ENCODE data around the gene MOCOS.

MOCOS gene

DNA sequence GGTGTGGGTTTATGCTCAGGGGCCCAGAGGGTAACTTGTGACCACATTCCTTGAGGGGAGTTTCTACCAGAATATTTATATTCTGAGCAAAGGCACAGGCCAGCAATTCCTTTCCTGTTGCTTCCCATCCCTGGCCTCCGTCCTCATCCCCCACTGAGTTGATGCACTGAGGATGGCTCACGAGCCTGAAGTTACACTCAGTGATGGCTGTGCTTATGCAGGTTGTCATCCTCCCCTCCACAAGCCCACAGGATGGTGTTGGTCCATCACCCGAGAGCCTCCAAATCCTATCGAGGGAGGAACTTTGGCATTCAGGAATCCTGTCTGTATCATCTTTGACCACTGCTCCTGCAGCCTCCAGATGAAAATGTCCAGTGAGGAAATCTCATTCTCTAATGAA, 81.9 kb downstream of the MOCOS start:
- no peak for DNase-seq (ENCODE audit: low read depth in 2 of 2)

DNA sequence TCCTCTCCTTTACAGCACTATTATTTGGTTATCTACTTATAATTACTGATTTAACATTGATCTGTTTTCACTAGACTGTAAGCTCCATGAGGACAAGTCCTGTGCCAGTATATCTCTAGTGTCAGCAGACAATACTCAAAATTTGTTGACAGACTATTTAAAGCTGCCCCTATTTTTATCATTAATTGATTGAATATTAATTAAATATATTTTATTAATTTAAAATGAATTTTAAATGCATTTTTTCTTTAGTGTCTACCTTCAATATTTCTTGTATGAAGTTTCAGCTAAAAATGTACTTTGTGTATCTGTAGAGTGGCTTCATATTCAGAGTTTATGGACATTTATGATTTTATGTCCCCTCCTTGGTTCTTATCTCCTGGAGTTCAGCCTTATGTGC, 83.9 kb downstream of the MOCOS start:
- no peak for DNase-seq (ENCODE audit: low read depth in 2 of 2)

DNA sequence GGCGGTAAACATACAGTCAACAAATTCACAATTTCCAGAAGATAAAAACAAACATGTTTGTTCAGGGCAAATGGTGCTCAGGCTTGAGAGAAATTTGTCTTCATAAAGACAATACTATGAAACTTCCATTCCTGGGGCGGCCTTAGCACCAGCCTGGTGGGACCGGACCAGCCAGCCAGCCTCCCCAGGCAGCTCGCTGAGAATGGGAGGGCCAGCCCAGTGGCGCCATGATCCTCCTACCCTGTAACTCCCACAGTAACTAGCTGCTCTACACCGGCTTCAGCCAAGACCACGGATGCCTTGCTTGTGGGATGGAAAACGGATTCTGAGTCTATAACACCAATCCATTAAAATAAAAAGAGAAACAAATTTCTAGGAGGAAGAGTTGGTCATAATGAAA, 86.0 kb downstream of the MOCOS start:
- no peak for DNase-seq (ENCODE audit: low read depth in 2 of 2)

DNA sequence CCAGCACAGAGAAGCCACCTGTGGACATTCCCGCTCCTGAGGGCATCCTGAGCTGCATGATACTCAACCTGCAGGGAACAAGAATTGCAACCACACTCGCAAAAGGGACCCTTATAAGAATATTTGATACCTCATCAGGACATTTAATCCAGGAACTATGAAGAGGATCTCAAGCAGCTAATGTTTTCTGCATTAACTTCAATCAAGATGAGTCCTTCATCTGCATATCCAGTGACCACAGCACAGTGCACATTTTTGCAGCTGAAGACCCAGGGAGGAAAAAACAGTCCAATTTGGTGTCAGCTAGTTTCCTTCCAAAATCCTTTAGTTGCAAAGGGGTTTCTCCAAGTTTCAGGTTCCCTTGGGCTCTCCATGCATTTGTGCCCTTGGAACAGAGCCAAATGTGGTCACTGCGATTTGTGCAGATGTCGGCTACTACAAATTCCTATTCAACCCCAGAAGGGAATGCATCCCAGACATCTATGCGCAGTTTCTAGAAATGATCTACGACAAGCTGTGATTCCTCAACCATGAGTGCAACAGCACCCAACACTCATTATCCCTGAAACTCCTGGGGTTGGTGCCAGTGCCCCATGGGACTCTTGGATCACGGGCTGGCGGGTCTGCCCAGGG, 86.9 kb downstream of the MOCOS start:
- no peak for DNase-seq (ENCODE audit: low read depth in 2 of 2)

DNA sequence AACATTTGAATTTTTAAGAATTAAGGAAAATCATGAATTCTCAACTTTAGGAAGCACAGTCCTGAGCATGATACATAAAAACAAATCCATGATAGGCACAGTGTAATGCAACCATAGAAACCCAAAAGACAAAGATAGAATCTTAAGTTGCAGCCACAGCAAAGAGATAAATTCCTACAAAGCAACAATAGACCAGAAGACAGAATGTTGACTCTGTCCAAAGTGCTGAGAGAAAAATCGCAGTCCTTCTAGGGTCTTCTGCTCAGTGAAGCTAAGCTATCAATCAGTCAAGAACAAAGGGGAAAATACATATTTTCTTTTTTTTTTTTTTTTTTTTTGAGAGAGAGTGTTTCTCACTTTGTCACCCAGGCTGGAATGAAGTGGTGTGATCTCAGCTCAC, 88.3 kb downstream of the MOCOS start:
- no peak for DNase-seq (ENCODE audit: low read depth in 2 of 2)

DNA sequence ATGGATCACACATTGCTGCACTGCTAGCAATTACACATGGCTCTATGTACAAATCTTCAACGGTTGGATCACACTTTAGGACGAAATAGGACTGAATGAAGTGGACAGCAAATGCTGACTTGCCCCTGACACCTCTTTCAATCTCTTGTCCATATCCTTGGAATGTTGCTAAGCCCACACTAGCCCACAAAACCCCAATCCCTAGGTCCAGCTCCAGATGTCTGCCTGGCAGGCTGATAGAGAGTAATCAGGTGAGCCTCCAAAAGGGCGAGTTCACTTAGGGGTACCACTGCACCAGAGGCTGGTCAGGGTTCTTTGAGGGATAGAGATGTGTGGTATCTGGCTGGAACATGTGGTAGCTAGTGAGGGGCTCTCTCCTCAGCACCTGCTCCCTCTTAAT, 91.7 kb downstream of the MOCOS start:
- no peak for DNase-seq (ENCODE audit: low read depth in 2 of 2)

DNA sequence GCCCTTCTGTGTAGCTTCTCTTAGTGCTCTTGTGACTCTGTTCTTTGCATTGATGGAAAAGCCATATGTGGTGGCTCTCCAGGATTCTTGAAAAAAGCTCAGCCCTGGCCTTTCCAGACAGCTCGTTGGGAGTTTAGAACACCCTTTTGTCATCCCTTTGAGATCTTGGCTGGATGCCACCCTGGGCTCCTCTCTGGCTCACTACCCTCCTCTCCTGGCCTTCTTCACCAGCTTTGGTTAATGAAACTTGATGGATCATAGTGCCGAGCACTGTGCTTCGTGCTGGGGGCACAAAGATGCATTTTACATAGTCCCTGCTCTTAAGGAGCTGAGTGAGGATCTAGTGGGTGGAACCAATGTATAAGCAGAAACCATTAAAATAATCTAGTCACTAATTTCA, 94.6 kb downstream of the MOCOS start:
- DNase-seq (ENCODE audit: low read depth in 2 of 2), result no peak

DNA sequence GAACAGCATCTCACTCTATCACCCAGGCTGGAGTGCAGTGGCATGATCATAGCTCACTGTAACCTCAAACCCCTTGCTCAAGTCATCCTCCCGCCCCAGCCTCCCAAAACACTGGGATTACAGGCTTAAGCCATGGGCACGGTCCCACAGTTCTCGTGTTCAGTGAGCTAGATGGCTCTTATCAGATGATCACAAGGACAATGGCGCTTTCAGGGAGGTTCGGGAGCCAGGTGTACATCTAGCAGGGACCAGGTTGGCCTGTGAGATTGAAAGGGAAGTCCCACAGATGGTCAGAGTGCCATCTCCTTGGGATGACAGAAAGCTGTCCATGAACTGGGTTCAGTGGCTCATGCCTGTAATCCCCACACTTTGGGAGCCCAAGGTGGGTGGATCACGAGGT, 96.2 kb downstream of the MOCOS start:
- DNase-seq (ENCODE audit: low read depth in 2 of 2), result no peak

DNA sequence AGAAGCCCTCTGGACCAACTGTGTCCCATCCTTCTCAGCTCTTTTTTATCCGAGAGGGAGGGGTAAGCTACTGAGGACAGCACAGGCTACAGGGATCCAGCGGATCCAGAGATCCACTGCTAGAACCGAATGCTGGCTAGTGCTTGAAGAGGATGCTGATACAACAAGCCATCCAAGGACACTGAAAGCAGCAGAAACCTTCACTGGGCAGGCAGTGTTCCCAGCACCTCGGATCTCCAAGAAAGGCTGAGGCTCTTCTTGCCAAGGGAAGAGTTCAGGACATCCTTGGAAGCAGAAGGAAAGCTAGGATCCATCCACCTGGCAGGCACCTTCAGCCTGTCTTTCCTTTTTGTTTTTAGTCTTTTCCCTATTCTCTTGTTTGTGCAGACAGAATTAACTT, 97.0 kb downstream of the MOCOS start:
- DNase-seq (ENCODE audit: low read depth in 2 of 2), result no peak

DNA sequence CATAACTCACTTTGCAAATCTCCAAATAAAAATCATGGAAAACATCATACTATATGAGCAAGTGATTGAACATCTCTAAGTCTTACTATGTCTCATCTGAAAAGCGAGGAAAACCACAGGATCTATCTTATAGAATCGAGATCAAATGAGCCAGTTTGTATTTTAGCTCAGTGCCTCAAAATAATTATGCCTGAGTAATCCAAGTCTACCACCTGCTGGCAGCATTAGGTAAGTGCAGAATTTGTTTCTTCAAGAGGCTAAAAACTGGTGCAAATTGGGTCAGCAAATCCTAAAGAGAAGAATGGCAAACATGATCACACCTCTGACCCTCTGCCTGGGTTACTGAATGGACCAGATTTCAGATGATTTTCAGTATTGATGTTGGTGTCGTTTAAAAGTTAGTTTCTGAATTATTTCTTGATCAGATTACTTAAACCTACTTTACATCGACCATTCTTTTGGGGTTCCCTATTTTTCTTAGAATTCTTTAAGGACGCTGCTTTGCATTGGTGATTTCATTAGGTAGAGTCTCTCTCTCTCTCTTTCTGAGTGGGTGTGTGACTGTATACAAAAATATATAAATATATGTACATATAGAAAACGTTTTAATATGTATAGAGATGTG, 97.5 kb downstream of the MOCOS start:
- DNase-seq (ENCODE audit: low read depth in 2 of 2), result no peak

DNA sequence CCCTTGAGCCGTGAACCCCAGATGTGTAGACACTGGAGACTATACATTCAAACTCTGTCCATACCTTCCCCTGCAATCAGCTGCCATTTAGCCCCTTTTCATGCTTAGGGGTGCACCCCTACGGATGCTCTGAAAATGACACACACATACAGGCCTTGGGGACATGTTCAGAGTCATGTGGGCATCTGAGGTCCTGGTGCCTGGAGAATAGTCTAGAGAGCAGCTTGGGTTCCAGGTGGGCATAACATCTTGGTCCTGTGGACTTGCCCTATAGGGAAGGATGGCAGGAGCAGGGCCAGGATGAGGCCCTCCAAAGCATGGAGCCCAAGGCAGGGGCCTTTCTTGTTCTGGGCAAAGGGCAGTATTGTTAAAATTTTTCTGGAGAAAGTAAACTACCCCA, 100.4 kb downstream of the MOCOS start:
- no peak for DNase-seq (ENCODE audit: low read depth in 2 of 2)

DNA sequence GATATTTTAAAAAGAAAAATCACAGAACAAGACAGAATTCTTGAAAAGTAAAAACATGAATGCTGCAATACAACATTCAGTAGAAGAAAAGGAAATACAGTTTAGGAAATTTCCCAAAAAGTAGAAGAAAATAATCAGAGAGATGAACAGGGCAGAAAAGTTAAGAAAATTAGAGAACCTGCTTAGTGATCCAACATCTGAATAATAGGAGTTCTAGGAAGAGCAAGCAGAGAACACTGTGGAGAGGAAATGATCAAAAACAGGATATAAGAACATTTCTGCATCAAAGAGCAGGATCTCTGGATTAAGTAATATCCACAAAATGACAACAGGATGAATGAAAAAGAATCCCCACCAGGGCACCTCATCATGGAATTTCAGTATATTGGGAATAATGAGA, 101.4 kb downstream of the MOCOS start:
- DNase-seq (ENCODE audit: low read depth in 2 of 2), result no peak

DNA sequence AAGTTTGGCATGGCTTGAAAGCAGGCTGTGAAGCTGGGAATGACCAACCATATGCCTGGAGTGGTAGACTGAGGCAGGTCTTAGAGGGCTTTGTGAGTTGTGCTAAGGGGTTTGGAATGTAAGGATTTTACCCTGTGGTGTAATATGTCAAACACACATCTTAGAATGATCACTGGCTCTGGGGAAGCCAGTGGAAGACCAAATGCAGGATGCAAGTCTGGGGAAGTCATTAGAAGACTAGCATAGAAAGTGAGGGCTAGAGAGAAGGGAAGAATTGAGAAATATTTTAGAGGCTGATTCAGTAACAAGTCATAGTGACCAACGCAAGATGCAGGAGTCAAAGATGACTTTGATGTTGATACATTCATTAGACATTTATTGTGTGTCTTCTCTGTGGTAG, 106.7 kb downstream of the MOCOS start:
- no peak for DNase-seq (ENCODE audit: low read depth in 2 of 2)

DNA sequence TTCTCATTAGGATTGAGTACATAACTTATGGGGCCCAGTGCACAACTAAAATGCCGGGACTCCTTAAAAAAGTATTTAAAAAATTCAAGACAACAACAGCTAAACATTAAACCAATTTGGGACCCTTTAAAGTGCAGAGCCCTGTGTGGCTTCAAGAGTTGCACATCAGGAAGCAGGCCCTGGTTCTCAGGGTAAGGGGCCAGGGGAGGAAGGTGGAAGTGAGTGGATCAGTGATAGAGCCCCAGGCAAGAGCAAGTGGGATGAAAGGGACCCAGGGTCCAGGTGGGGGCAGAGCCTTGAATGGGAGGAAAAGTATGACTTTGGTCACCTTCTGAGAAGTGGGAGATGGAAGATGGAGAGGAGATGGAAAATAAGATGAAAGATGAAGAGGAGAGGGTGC, 107.9 kb downstream of the MOCOS start:
- DNase-seq (ENCODE audit: low read depth in 2 of 2), result no peak

DNA sequence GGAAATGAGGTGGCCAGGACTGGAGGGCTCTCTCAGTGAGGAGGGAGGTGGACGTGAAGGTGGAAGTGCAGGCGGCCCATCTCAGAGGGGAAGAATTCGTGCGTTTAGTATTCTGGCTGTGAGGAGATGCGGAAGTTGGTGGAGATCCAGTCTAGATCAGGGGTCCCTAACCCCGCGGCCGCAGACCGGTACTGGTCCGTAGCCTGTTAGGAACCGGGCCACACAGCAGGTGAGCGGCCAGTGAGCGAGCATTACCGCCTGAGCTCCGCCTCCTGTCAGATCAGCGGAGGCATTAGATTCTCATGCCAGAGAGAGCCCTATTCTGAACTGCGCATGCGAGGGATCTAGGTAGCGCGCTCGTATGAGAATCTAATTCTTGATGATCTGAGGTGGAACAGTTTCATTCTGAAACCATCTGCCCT, 108.6 kb downstream of the MOCOS start:
- DNase-seq (ENCODE audit: low read depth in 2 of 2), result no peak

DNA sequence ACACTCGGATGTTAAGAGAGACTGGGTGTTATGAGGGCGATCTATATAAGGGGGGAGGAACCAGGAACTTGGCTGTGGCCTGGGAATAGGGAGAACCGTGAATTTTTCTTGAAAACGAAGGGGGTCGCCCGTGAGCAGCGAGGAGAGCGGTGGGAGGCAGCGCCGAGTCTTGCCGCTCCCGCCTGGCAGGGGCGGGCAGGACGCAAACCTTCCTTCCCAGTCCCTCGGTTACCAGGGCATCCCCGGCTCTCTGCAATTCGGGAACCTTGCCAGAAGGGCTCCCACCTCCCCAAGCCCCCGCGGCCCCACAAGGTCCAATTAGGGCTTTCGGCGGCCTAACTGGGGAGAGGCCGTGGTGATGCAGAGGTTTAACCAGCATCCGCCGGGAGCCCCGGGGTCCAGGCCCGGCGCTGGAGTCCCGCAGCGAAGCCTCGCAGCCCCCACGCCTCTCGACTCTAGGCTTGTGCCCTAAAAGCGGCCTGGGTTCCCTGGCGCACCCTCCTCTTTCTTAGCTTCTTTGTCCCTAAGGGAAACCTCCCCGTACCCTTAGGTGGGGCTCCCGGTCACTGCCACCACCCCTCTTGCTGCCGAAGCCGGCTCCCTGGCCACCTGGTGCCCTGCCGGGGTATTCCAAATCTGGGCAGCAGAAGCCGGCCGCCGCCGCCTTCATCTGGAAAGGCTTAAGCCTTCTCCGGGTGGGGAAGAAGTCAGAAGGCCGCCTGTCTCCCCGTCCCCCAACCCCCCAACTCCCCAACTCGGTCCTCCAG, 109.5 kb downstream of the MOCOS start:
- no peak for DNase-seq (ENCODE audit: low read depth in 2 of 2)

DNA sequence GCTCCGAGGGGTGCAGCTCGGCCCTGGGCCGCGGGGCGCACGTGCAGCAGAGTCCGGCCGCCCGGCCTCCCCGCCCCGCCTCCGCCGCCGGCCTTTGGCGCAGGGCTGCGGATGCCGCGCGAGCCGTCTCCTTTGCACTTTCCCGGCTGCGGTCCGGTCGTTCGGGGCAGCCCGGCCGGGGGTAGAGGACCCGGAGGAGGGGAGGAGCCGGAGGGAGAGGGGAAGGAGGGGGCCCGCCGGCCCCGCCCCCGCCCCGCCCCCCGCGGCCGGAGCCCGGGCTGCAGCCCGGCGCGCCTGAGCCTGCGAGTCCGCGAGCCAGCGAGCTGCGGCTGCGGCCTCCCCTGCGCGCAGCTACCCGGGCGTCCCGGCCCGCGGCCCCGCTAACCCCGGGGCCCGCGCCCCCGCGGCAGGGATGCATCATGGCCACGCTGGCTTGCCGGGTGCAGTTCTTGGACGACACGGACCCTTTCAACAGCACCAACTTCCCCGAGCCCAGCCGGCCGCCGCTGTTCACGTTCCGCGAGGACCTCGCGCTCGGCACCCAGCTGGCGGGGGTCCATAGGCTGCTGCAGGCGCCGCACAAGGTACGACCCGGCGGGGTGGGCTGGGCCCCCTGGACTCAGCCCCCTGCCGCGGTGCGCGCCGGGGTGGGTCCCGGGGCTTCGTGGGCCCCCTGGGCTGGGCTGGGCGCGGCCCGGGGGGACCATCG, 110.3 kb downstream of the MOCOS start, which contains the start of gene FHOD3:
TSS of gene FHOD3 (plus strand) at position 297 of the 709 bp plus-strand sequence. CDS start at position 420, 123 bp downstream.
- no peak for DNase-seq (ENCODE audit: low read depth in 2 of 2)

DNA sequence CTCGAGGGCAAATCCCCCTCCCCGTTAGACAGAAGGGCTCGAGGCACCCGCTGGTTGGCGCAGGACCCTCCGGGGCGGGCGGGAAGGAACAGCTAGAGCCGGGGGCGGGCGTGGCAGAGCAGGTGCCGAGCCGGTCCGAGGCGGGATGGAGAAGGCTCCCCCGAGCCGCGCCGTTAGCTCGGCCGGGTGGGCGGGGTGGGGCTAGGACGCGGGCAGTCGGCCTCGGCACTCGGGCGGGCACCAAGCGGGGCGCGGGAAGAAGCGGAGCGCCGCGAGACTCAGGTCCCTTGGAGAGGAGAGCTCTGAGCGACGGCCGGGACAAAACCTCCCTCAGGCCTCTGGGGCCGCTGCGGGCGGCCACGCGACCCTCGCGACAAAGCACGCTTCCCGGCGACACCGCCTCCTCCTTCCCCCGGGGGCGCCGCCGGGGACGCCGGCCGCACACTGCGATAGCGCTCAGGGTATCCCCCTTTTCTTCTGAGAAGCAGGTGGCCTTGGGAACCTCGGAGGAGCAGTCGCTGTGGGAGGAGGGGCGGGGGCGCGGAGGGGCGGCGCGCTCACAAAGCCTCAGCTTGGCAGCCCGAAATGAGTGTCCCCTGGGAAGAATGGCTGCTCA, 110.9 kb downstream of the MOCOS start:
- DNase-seq (ENCODE audit: low read depth in 2 of 2), result no peak

DNA sequence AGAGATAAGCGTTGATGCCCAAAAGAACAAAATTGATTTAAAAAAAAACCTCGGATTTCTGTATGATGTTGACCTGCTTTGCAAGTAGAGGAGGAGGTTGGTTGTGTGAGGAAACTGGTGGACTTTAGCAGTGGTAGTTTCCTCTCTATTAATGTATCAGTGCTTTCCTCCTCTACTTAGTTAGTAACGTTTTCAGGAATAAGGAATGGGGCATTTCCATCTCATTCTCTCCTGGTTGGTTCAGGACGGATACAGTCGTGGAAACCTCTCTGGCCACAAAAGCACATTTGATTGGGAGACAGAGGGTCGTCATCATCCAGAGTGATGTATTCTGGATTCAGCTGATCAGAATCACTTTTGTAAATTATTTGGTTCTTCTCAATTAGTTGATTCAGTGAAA, 111.7 kb downstream of the MOCOS start:
- DNase-seq (ENCODE audit: low read depth in 2 of 2), result no peak

DNA sequence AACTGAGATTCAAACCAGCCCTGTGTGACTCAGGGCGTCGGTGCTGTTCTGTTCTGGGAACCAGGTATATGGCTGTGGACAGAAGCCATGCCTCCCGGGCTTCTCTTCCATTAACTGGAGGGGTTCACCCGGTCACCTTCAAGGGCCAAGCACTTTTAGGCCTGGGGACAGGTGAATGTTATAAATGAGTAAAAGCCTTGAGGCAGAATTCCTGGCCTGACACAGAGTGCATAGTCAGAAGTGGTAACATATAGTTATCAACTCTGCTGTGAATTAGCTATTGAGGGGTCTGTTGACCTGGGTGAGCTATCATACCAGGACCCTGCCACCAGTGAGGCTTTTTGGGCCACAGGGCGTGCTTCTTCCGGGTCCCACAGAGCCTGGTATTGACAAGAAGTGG, 112.9 kb downstream of the MOCOS start:
- DNase-seq (ENCODE audit: low read depth in 2 of 2), result no peak

DNA sequence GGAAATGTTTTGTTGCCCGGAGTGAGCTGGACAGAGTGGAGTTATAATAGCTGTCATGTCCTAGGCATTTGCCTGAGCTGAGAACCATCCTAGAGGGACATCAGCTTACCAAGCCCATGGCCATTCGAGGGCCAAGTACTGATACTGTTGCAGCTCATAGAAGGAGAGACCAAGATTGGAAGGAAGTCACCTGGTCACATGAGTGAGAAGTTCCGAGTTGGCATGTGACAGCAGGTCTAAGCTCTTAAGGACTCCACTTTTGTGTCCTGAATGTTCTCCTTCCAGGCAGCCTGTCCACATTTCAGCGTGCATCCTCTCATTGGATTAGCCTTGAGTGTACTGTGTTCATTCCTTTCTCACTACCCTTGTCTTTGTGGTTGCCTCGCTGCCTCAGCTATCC, 114.6 kb downstream of the MOCOS start:
- no peak for DNase-seq (ENCODE audit: low read depth in 2 of 2)

DNA sequence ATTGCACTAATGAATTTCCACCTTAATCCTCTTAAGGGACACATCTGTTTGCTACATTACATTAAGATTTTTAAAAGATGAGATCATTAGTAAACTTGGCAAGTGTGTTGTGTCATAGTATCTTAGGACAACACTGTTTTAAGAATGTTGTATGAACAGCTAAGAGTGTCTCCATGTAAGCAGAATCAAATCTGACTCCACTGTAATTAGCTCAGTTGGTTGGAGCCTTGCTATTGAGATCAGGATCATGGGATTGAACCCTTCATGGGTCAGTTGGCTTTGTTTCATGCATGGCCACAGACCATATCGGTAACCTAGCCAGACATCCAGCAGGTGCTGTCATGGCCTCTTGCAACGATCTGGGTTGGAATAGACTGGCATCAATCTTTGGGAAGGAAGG, 115.4 kb downstream of the MOCOS start:
- DNase-seq (ENCODE audit: low read depth in 2 of 2), result no peak

All from stimulated activated CD8-positive, alpha-beta memory T cell treated with anti-CD3 and anti-CD28 coated beads, Interleukin-15, amount 100 ng/mL, for 48 hours (primary cell).